ENCODE results near the gene HDAC7. TPM values are rescaled to one million over a fixed set of nuclear protein-coding genes. Genes with fewer than 3 reads are reported as not detected.

HDAC7 gene
- total and polyA plus RNA-seq, 4 donors, result 3.5 to 14.7 (median 7.2) TPM

- H3K27ac ChIP-seq (ENCODE audit: low read depth in 1 of 2, low read length in 2 of 2), result no peak overlapping the region
- peaks cover 0 to 28% (median 3%) of the 10 kb centered on the region in 4 donors for H3K36me3 ChIP-seq (ENCODE audit: control insufficient read depth in 4 of 4, insufficient read depth in 3 of 4, low read depth in 1 of 4, low read length in 3 of 4)
- 85% methylated on average over 8 of the region's 8 CpGs for WGBS
- no peak overlapping the region for H3K9ac ChIP-seq (ENCODE audit: low read depth in 1 of 2, low read length in 2 of 2)
- H3K4me1 ChIP-seq (ENCODE audit: control insufficient read depth in 4 of 4, insufficient read depth in 4 of 4, low read length in 3 of 4), result peaks cover 0 to 5% (median 1%) of the 10 kb centered on the region in 4 donors
- H3K27me3 ChIP-seq (ENCODE audit: control insufficient read depth in 4 of 4, insufficient read depth in 4 of 4, low read length in 3 of 4), result no peaks in the 10 kb centered on the region
- no peak overlapping the region for H3K4me3 ChIP-seq (ENCODE audit: low read depth in 1 of 3, low read length in 3 of 3)
- H3K9me3 ChIP-seq (ENCODE audit: control insufficient read depth in 4 of 4, low read length in 3 of 4), result no peaks in the 10 kb centered on the region
- no peak for DNase-seq (ENCODE audit: low spot score)
- TF ChIP-seq YY1 (IDR thresholded peaks at IDR 0.05) (no peak), REST (IDR thresholded peaks at IDR 0.05) (no peak), HNF4G (IDR thresholded peaks at IDR 0.05) (no peak), SP1 (IDR thresholded peaks at IDR 0.05) (no peak), FOXA2 (IDR thresholded peaks at IDR 0.05) (no peak), CTCF (IDR thresholded peaks at IDR 0.05; ENCODE audit: low read depth, low read length, missing input control) (no peak), MAX (IDR thresholded peaks at IDR 0.05) (no peak), FOXA1 (IDR thresholded peaks at IDR 0.05) (no peak), RAD21 (IDR thresholded peaks at IDR 0.05) (no peak), EGR1 (IDR thresholded peaks at IDR 0.05; ENCODE audit: low read depth in 2 of 2) (no peak), JUND (IDR thresholded peaks at IDR 0.05) (no peak), RXRA (IDR thresholded peaks at IDR 0.05) (no peak), GABPA (IDR thresholded peaks at IDR 0.05 in 1 of 2, conservative IDR thresholded peaks at IDR 0.05 in 1 of 2) (no peak)
Observed at GRCh38 chr12:47782372-47782770, 37.3 kb downstream of the HDAC7 start.

GRCh38 chr12:47781479-47782371 lies 38.0 kb downstream of the HDAC7 start:
- no peak for DNase-seq (ENCODE audit: low spot score)
- 89% methylated on average over 13 of the region's 13 CpGs for WGBS

More at GRCh38 chr12:47781479-47782371, 38.0 kb downstream of the HDAC7 start:
- TF ChIP-seq FOXA2 (IDR thresholded peaks at IDR 0.05), result no peak
- no peak for TF ChIP-seq JUND (IDR thresholded peaks at IDR 0.05)
- Histone ChIP-seq H3K27me3 (ENCODE audit: control insufficient read depth in 4 of 4, insufficient read depth in 4 of 4, low read length in 3 of 4) (no peaks in the 10 kb centered on the region), H3K9ac (ENCODE audit: low read depth in 1 of 2, low read length in 2 of 2) (no peak overlapping the region), H3K27ac (ENCODE audit: low read depth in 1 of 2, low read length in 2 of 2) (no peak overlapping the region), H3K4me1 (ENCODE audit: control insufficient read depth in 4 of 4, insufficient read depth in 4 of 4, low read length in 3 of 4) (peaks cover 0 to 5% (median 3%) of the 10 kb centered on the region in 4 donors), H3K36me3 (ENCODE audit: control insufficient read depth in 4 of 4, insufficient read depth in 3 of 4, low read depth in 1 of 4, low read length in 3 of 4) (peaks cover 0 to 22% (median 3%) of the 10 kb centered on the region in 4 donors), H3K4me3 (ENCODE audit: low read depth in 1 of 3, low read length in 3 of 3) (no peak overlapping the region), H3K9me3 (ENCODE audit: control insufficient read depth in 4 of 4, low read length in 3 of 4) (no peaks in the 10 kb centered on the region)

Data from liver (tissue), 9 donors.